Measurements from ENCODE around the gene RS1.

RS1 gene

GRCh38 chrX:18649498-18649951 is 22.4 kb downstream of the RS1 start:
- Histone ChIP-seq H3K4me1 (ENCODE audit: insufficient read depth, insufficient read length) (no peaks in the 10 kb centered on the region), H3K27me3 (ENCODE audit: insufficient read depth, insufficient read length) (no peaks in the 10 kb centered on the region), H3K36me3 (ENCODE audit: insufficient read depth, insufficient read length, low read length) (no peaks in the 10 kb centered on the region), H3K4me3 (ENCODE audit: insufficient read length, low read depth) (no peak overlapping the region), H3K9ac (ENCODE audit: insufficient read length, low read depth) (no peak overlapping the region), H3K9me3 (ENCODE audit: insufficient read depth, low read length) (no peaks in the 10 kb centered on the region)
- peak; percentile 6 for DNase-seq (ENCODE audit: low read depth, low spot score)
- no peak for TF ChIP-seq ZNF274 (IDR thresholded peaks at IDR 0.05; ENCODE audit: low read depth, low read length)
- TF ChIP-seq YY1 (IDR thresholded peaks at IDR 0.05; ENCODE audit: insufficient read depth, insufficient read length): no peak
- TF ChIP-seq SUZ12 (IDR thresholded peaks at IDR 0.05; ENCODE audit: extremely low read depth, insufficient read depth, insufficient read length): no peak

DNA sequence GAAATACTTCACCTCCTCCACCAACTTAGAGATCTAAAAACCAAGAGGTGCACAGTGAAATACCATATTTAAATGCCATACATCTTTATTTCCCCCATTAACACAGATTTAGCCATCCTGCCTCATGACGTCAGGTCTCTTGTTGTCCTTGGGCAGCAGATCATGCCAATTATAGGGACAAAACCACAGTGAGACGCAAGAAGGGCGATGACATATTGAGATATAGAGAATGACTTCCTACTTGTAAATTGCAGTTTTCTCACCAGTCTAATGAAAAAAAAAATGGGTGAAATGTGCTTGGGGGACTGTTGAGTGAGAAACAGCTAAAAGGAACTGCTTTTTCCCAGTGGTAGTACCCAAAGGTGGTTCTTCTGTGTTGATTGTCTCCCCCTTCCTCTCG is 24.3 kb downstream of the RS1 start:
- Histone ChIP-seq H3K9ac (ENCODE audit: insufficient read length, low read depth) (no peak overlapping the region), H3K36me3 (ENCODE audit: insufficient read depth, insufficient read length, low read length) (no peaks in the 10 kb centered on the region), H3K27me3 (ENCODE audit: insufficient read depth, insufficient read length) (no peaks in the 10 kb centered on the region), H3K9me3 (ENCODE audit: insufficient read depth, low read length) (no peaks in the 10 kb centered on the region), H3K4me3 (ENCODE audit: insufficient read length, low read depth) (no peak overlapping the region), H3K4me1 (ENCODE audit: insufficient read depth, insufficient read length) (peaks cover 2% of the 10 kb centered on the region)
- no peak for DNase-seq (ENCODE audit: low read depth, low spot score)
- no peak for TF ChIP-seq SUZ12 (IDR thresholded peaks at IDR 0.05; ENCODE audit: extremely low read depth, insufficient read depth, insufficient read length)

DNA sequence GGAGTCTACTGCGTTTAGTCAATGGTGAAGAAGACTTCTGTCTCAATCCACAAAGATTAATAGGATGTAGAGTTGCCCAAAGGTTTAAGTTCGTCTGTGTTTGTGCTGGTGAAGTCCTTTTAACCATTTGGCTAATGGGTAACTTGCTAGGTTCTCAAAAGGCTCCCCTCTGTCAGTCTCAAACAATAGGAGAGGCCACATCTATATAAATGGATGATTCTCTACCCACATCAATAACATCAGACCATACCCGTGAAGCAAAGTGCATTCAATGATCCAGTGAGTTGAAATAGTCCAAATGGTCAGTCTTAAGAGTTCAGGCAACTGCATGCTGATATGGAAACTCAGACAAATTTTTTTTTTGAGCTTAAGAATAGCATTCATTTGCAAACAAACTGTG is 28.1 kb downstream of the RS1 start:
- Histone ChIP-seq H3K27me3 (ENCODE audit: insufficient read depth, insufficient read length) (no peaks in the 10 kb centered on the region), H3K4me1 (ENCODE audit: insufficient read depth, insufficient read length) (peaks cover 5% of the 10 kb centered on the region)

DNA sequence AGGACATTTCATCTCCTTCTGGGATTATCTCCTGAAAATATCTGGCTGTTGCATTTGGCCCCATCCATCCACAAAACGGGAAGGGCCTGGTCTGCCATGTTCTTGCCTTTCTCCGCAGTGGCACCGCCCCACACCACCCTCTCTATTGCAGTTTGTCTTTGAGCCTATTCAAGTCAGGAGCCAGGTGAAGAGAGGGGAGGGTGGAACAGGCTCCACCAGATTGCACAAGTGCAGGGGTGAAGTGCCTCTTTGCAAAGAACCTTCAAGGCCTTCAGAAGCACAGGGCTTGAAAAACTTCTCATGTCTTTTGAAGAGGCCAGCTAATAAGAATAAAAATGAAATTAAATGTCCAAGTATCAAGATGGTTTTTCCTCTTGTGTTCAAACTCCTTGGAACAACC is 28.7 kb downstream of the RS1 start:
- Histone ChIP-seq H3K9ac (ENCODE audit: insufficient read length, low read depth) (no peak overlapping the region), H3K4me3 (ENCODE audit: insufficient read length, low read depth) (no peak overlapping the region), H3K9me3 (ENCODE audit: insufficient read depth, low read length) (no peaks in the 10 kb centered on the region), H3K27me3 (ENCODE audit: insufficient read depth, insufficient read length) (no peaks in the 10 kb centered on the region), H3K4me1 (ENCODE audit: insufficient read depth, insufficient read length) (peaks cover 5% of the 10 kb centered on the region), H3K36me3 (ENCODE audit: insufficient read depth, insufficient read length, low read length) (no peaks in the 10 kb centered on the region)
- DNase-seq (ENCODE audit: low read depth, low spot score): no peak
- TF ChIP-seq SUZ12 (IDR thresholded peaks at IDR 0.05; ENCODE audit: extremely low read depth, insufficient read depth, insufficient read length) (no peak), YY1 (IDR thresholded peaks at IDR 0.05; ENCODE audit: insufficient read depth, insufficient read length) (no peak), ZNF274 (IDR thresholded peaks at IDR 0.05; ENCODE audit: low read depth, low read length) (no peak)

More for the DNA sequence above, 28.1 kb downstream of the RS1 start:
- H3K4me3 ChIP-seq (ENCODE audit: insufficient read length, low read depth): no peak overlapping the region
- TF ChIP-seq SUZ12 (IDR thresholded peaks at IDR 0.05; ENCODE audit: extremely low read depth, insufficient read depth, insufficient read length) (no peak), ZNF274 (IDR thresholded peaks at IDR 0.05; ENCODE audit: low read depth, low read length) (no peak), YY1 (IDR thresholded peaks at IDR 0.05; ENCODE audit: insufficient read depth, insufficient read length) (no peak)
- no peak overlapping the region for H3K9ac ChIP-seq (ENCODE audit: insufficient read length, low read depth)
- no peak for DNase-seq (ENCODE audit: low read depth, low spot score)
- H3K36me3 ChIP-seq (ENCODE audit: insufficient read depth, insufficient read length, low read length): no peaks in the 10 kb centered on the region
- no peaks in the 10 kb centered on the region for H3K9me3 ChIP-seq (ENCODE audit: insufficient read depth, low read length)

- Histone ChIP-seq H3K9me3 (ENCODE audit: insufficient read depth, low read length) (peaks cover 3% of the 10 kb centered on the region; the same call in 1 of the 2 replicates), H3K4me3 (ENCODE audit: insufficient read length, low read depth) (no peak overlapping the region), H3K4me1 (ENCODE audit: insufficient read depth, insufficient read length) (peaks cover 5% of the 10 kb centered on the region), H3K36me3 (ENCODE audit: insufficient read depth, insufficient read length, low read length) (no peaks in the 10 kb centered on the region), H3K27me3 (ENCODE audit: insufficient read depth, insufficient read length) (no peaks in the 10 kb centered on the region), H3K9ac (ENCODE audit: insufficient read length, low read depth) (peak overlapping the region; percentile 21)
- no peak for TF ChIP-seq ZNF274 (IDR thresholded peaks at IDR 0.05; ENCODE audit: low read depth, low read length)
- TF ChIP-seq YY1 (IDR thresholded peaks at IDR 0.05; ENCODE audit: insufficient read depth, insufficient read length): no peak
- TF ChIP-seq SUZ12 (IDR thresholded peaks at IDR 0.05; ENCODE audit: extremely low read depth, insufficient read depth, insufficient read length): no peak
- peak; percentile 40 for DNase-seq (ENCODE audit: low read depth, low spot score)
These were observed 31.2 kb downstream of the RS1 start for GRCh38 chrX:18640686-18641085.

DNA sequence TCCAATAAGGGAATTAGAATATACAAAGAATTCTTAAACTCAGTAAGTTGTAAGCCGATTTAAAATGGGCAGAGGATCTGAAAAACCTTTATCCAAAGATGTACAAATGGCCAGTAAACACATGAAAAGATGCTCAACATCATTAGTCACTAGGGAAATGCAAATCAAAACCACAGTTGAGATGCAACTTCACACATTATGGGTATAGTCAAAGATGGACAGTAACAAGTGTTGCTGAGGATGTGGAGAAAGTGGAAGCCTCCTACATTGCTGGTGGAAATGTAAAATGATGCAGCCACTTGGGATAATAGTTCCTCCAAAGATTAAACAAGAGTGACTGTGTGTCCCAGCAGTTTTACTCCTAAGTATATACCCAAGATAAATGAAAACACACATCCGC is 32.6 kb downstream of the RS1 start:
- H3K4me3 ChIP-seq (ENCODE audit: insufficient read length, low read depth): no peak overlapping the region
- H3K36me3 ChIP-seq (ENCODE audit: insufficient read depth, insufficient read length, low read length): no peaks in the 10 kb centered on the region
- no peak for TF ChIP-seq ZNF274 (IDR thresholded peaks at IDR 0.05; ENCODE audit: low read depth, low read length)
- no peak for TF ChIP-seq YY1 (IDR thresholded peaks at IDR 0.05; ENCODE audit: insufficient read depth, insufficient read length)
- TF ChIP-seq SUZ12 (IDR thresholded peaks at IDR 0.05; ENCODE audit: extremely low read depth, insufficient read depth, insufficient read length): no peak
- H3K27me3 ChIP-seq (ENCODE audit: insufficient read depth, insufficient read length): no peaks in the 10 kb centered on the region
- no peak overlapping the region for H3K9ac ChIP-seq (ENCODE audit: insufficient read length, low read depth)
- peaks cover 5% of the 10 kb centered on the region; the same call in 1 of the 2 replicates for H3K9me3 ChIP-seq (ENCODE audit: insufficient read depth, low read length)
- H3K4me1 ChIP-seq (ENCODE audit: insufficient read depth, insufficient read length): peaks cover 3% of the 10 kb centered on the region
- no peak for DNase-seq (ENCODE audit: low read depth, low spot score)

GRCh38 chrX:18638398-18638797 is 33.5 kb downstream of the RS1 start:
- no peaks in the 10 kb centered on the region for H3K27me3 ChIP-seq (ENCODE audit: insufficient read depth, insufficient read length)
- peaks cover 5% of the 10 kb centered on the region; the same call in 1 of the 2 replicates for H3K9me3 ChIP-seq (ENCODE audit: insufficient read depth, low read length)
- TF ChIP-seq SUZ12 (IDR thresholded peaks at IDR 0.05; ENCODE audit: extremely low read depth, insufficient read depth, insufficient read length) (no peak), ZNF274 (IDR thresholded peaks at IDR 0.05; ENCODE audit: low read depth, low read length) (no peak), YY1 (IDR thresholded peaks at IDR 0.05; ENCODE audit: insufficient read depth, insufficient read length) (no peak)
- no peak overlapping the region for H3K4me3 ChIP-seq (ENCODE audit: insufficient read length, low read depth)
- no peak for DNase-seq (ENCODE audit: low read depth, low spot score)
- H3K36me3 ChIP-seq (ENCODE audit: insufficient read depth, insufficient read length, low read length): no peaks in the 10 kb centered on the region
- no peak overlapping the region for H3K9ac ChIP-seq (ENCODE audit: insufficient read length, low read depth)
- peaks cover 3% of the 10 kb centered on the region for H3K4me1 ChIP-seq (ENCODE audit: insufficient read depth, insufficient read length)
